Erythroblast (primary cell): ENCODE results near the gene FAM180A.

Experiments used
- GATA1 ChIP-seq: IDR thresholded peaks from 2 replicates; pipeline ENCODE4 v1.6.1; 2011; ENCODE audit warnings: low read depth, mild to moderate bottlenecking, control low read depth, low read length, moderate library complexity
- POLR2A ChIP-seq: IDR thresholded peaks from 2 replicates; pipeline ENCODE4 v1.6.1; 2011; ENCODE audit warnings: mild to moderate bottlenecking, low read length

DNA sequence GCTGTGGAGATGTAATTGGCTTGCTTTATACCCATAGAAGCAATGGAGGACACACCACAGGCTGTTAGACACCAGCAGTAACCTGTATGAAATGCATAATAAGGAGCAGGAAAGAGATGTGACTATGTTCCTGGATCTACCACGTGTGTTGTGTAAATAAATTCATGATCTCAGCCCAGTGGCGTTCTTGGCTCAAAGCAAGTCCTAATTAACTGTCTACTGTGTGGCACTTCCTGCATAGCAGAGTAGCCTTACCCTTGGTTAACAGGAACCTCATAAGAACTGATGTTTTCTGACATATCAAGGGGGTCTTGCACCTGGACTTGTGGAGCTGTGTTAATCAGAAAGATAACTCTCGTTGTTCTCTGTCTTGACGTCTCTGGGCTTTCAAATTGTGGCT is 25.7 kb upstream of the FAM180A start:
- TF ChIP-seq POLR2A (no peak), GATA1 (no peak)
